Measurements from ENCODE around the gene ADAP1.

ADAP1 gene

GRCh38 chr7:934469-935163 lies 19.9 kb downstream of the ADAP1 start:
- Histone ChIP-seq H3K79me2 (ENCODE audit: insufficient read depth, low read length) (no peaks in the 10 kb centered on the region), H3F3A (ENCODE audit: insufficient read depth, low read length) (no peaks in the 10 kb centered on the region), H3K9me2 (ENCODE audit: low read depth, low read length) (no peaks in the 10 kb centered on the region), H3K4me1 (ENCODE audit: insufficient read depth, low read length, severe bottlenecking) (no peaks in the 10 kb centered on the region), H3K9me3 (ENCODE audit: low read length) (no peaks in the 10 kb centered on the region), H3K36me3 (ENCODE audit: insufficient read depth, low read length) (no peaks in the 10 kb centered on the region), H3K9ac (ENCODE audit: low read length) (no peak overlapping the region), H3K4me2 (ENCODE audit: low read length) (no peak overlapping the region), H4K20me1 (ENCODE audit: insufficient read depth, low read length) (no peaks in the 10 kb centered on the region), H3K27me3 (ENCODE audit: insufficient read depth, low read length) (no peaks in the 10 kb centered on the region; the same call in 1 of the 2 replicates), H3K27ac (ENCODE audit: low read depth, low read length, poor library complexity, severe bottlenecking) (no peak overlapping the region), H3K4me3 (ENCODE audit: low read depth, low read length, poor library complexity, severe bottlenecking) (no peak overlapping the region), H2AFZ (ENCODE audit: low read length) (no peak overlapping the region)
- TF ChIP-seq, protein P1, sequence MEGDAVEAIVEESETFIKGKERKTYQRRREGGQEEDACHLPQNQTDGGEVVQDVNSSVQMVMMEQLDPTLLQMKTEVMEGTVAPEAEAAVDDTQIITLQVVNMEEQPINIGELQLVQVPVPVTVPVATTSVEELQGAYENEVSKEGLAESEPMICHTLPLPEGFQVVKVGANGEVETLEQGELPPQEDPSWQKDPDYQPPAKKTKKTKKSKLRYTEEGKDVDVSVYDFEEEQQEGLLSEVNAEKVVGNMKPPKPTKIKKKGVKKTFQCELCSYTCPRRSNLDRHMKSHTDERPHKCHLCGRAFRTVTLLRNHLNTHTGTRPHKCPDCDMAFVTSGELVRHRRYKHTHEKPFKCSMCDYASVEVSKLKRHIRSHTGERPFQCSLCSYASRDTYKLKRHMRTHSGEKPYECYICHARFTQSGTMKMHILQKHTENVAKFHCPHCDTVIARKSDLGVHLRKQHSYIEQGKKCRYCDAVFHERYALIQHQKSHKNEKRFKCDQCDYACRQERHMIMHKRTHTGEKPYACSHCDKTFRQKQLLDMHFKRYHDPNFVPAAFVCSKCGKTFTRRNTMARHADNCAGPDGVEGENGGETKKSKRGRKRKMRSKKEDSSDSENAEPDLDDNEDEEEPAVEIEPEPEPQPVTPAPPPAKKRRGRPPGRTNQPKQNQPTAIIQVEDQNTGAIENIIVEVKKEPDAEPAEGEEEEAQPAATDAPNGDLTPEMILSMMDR (IDR thresholded peaks at IDR 0.05; ENCODE audit: low read length), result no peak
- no peak for TF ChIP-seq EZH2 (IDR thresholded peaks at IDR 0.05; ENCODE audit: borderline replicate concordance, low read length)

DNA sequence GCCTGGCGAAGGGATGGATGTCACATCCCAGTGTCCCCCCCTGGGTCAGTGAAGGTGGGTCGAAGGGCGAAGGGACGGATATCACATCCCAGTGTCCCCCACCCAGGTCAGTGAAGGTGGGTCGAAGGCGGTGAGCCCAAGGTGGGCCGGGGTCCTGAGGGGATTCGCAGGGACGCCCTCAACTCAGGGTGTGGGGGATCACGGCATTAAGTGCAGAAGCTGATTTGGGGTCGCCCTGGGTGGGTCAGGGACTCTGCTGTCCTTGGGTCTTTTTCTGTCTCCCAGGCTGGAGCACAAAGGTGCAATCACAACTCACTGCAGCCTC lies 21.9 kb downstream of the ADAP1 start:
- Histone ChIP-seq H4K20me1 (ENCODE audit: insufficient read depth, low read length) (no peaks in the 10 kb centered on the region), H3K79me2 (ENCODE audit: insufficient read depth, low read length) (no peaks in the 10 kb centered on the region), H3K9me3 (ENCODE audit: low read length) (no peaks in the 10 kb centered on the region), H2AFZ (ENCODE audit: low read length) (no peak overlapping the region), H3K4me3 (ENCODE audit: low read depth, low read length, poor library complexity, severe bottlenecking) (no peak overlapping the region), H3K4me2 (ENCODE audit: low read length) (no peak overlapping the region), H3K4me1 (ENCODE audit: insufficient read depth, low read length, severe bottlenecking) (no peaks in the 10 kb centered on the region), H3K27me3 (ENCODE audit: insufficient read depth, low read length) (no peaks in the 10 kb centered on the region), H3K9ac (ENCODE audit: low read length) (no peak overlapping the region), H3F3A (ENCODE audit: insufficient read depth, low read length) (no peaks in the 10 kb centered on the region), H3K36me3 (ENCODE audit: insufficient read depth, low read length) (no peaks in the 10 kb centered on the region), H3K27ac (ENCODE audit: low read depth, low read length, poor library complexity, severe bottlenecking) (no peak overlapping the region), H3K9me2 (ENCODE audit: low read depth, low read length) (no peaks in the 10 kb centered on the region)
- TF ChIP-seq EZH2 (IDR thresholded peaks at IDR 0.05; ENCODE audit: borderline replicate concordance, low read length), result no peak

- H3F3A ChIP-seq (ENCODE audit: insufficient read depth, low read length), result no peaks in the 10 kb centered on the region
- no peaks in the 10 kb centered on the region; the same call in 1 of the 2 replicates for H3K27me3 ChIP-seq (ENCODE audit: insufficient read depth, low read length)
- no peaks in the 10 kb centered on the region for H3K36me3 ChIP-seq (ENCODE audit: insufficient read depth, low read length)
- no peak overlapping the region for H3K27ac ChIP-seq (ENCODE audit: low read depth, low read length, poor library complexity, severe bottlenecking)
- no peak overlapping the region for H3K4me2 ChIP-seq (ENCODE audit: low read length)
- no peaks in the 10 kb centered on the region for H4K20me1 ChIP-seq (ENCODE audit: insufficient read depth, low read length)
- H2AFZ ChIP-seq (ENCODE audit: low read length), result no peak overlapping the region
- H3K9me3 ChIP-seq (ENCODE audit: low read length), result no peaks in the 10 kb centered on the region
- no peak overlapping the region for H3K4me3 ChIP-seq (ENCODE audit: low read depth, low read length, poor library complexity, severe bottlenecking)
- TF ChIP-seq, protein P1 (IDR thresholded peaks at IDR 0.05; ENCODE audit: low read length), result no peak
- TF ChIP-seq EZH2 (IDR thresholded peaks at IDR 0.05; ENCODE audit: borderline replicate concordance, low read length), result no peak
- H3K79me2 ChIP-seq (ENCODE audit: insufficient read depth, low read length), result no peaks in the 10 kb centered on the region
- H3K9ac ChIP-seq (ENCODE audit: low read length), result no peak overlapping the region
- no peaks in the 10 kb centered on the region for H3K4me1 ChIP-seq (ENCODE audit: insufficient read depth, low read length, severe bottlenecking)
- H3K9me2 ChIP-seq (ENCODE audit: low read depth, low read length), result no peaks in the 10 kb centered on the region
These were observed 22.4 kb downstream of the ADAP1 start for GRCh38 chr7:931871-932650.
